Mesenchymal stem cell (in vitro differentiated cells and primary cell): ENCODE measurements around the gene MBLAC2.

ENCODE experiments used
- DNase-seq: peaks from one replicate; pipeline ENCODE4 v3.0.0-alpha.2; 2013
- H2AFZ ChIP-seq: one replicate; pipeline ENCODE4 v1.6.1; 2013; ENCODE audit warnings: low read depth, mild to moderate bottlenecking, control low read depth, inconsistent platforms, low read length, moderate library complexity
- H2AK5ac ChIP-seq: 2 replicates; pipeline ENCODE4 v1.6.1; 2013; ENCODE audit warnings: low read length, moderate library complexity, mild to moderate bottlenecking, inconsistent platforms; ENCODE audit not compliant: severe bottlenecking
- H2BK120ac ChIP-seq: one replicate; pipeline ENCODE4 v1.6.1; 2013; ENCODE audit warnings: low read depth, mild to moderate bottlenecking, inconsistent platforms, low read length, moderate library complexity
- H2BK12ac ChIP-seq, 2 experiments: one replicate each; pipeline ENCODE4 v1.6.1; 2013; ENCODE audit warnings: inconsistent platforms in 2 of 2, low read length in 2 of 2, mild to moderate bottlenecking in 2 of 2, moderate library complexity in 2 of 2, control low read depth in 1 of 2
- H2BK15ac ChIP-seq: one replicate; pipeline ENCODE4 v1.6.1; 2013; ENCODE audit warnings: mild to moderate bottlenecking, low read depth, inconsistent platforms; ENCODE audit not compliant: poor library complexity, severe bottlenecking
- H2BK5ac ChIP-seq: 2 replicates; pipeline ENCODE4 v1.6.1; 2013; ENCODE audit warnings: low read depth, mild to moderate bottlenecking, low read length, control low read depth, inconsistent platforms; ENCODE audit not compliant: poor library complexity, severe bottlenecking
- H3K14ac ChIP-seq, 2 experiments: one replicate each; pipeline ENCODE4 v1.6.1; 2013; ENCODE audit warnings: inconsistent platforms in 2 of 2, low read length in 2 of 2, control low read depth in 1 of 2, mild to moderate bottlenecking in 1 of 2, moderate library complexity in 1 of 2
- H3K18ac ChIP-seq, 2 experiments: one replicate each; pipeline ENCODE4 v1.6.1; 2013; ENCODE audit warnings: inconsistent platforms in 2 of 2, low read length in 2 of 2, control low read depth in 1 of 2, low read depth in 1 of 2, mild to moderate bottlenecking in 1 of 2
- H3K23ac ChIP-seq, 2 experiments: one replicate each; pipeline ENCODE4 v1.6.1; 2013; ENCODE audit warnings: inconsistent platforms in 2 of 2, low read length in 2 of 2, mild to moderate bottlenecking in 2 of 2, moderate library complexity in 2 of 2, control low read depth in 1 of 2
- H3K27ac ChIP-seq: 2 replicates; pipeline ENCODE4 v1.5.1; 2013; ENCODE audit warnings: mild to moderate bottlenecking, moderate library complexity, low read length, control low read depth, inconsistent platforms; ENCODE audit not compliant: poor library complexity, severe bottlenecking
- H3K27me3 ChIP-seq, 2 experiments: 2 replicates each; pipeline versions ENCODE4 v1.6.1 to v1.7.0; 2013; ENCODE audit warnings: low read length in 2 of 2, mild to moderate bottlenecking in 2 of 2, moderate library complexity in 2 of 2, control low read depth in 1 of 2, inconsistent platforms in 1 of 2; ENCODE audit not compliant: control insufficient read depth in 1 of 2, insufficient read depth in 1 of 2
- H3K36me3 ChIP-seq, 2 experiments: 2 replicates each; pipeline versions ENCODE4 v1.6.1 to v1.7.0; 2013; ENCODE audit warnings: low read length in 2 of 2, control low read depth in 1 of 2, inconsistent platforms in 1 of 2, low read depth in 1 of 2, mild to moderate bottlenecking in 1 of 2; ENCODE audit not compliant: insufficient read depth in 2 of 2, control insufficient read depth in 1 of 2
- H3K4ac ChIP-seq, 2 experiments: one replicate each; pipeline ENCODE4 v1.6.1; 2013; ENCODE audit warnings: inconsistent platforms in 2 of 2, low read length in 2 of 2, mild to moderate bottlenecking in 2 of 2, moderate library complexity in 2 of 2, control low read depth in 1 of 2, low read depth in 1 of 2
- H3K4me1 ChIP-seq: 2 replicates; pipeline ENCODE4 v1.6.1; 2013; ENCODE audit warnings: low read depth, low read length, control low read depth; ENCODE audit not compliant: control insufficient read depth, insufficient read depth
- H3K4me2 ChIP-seq: 2 replicates; pipeline ENCODE4 v1.6.1; 2013; ENCODE audit warnings: low read length, mild to moderate bottlenecking, inconsistent platforms; ENCODE audit not compliant: poor library complexity, severe bottlenecking
- H3K4me3 ChIP-seq, 2 experiments: 2 replicates each; pipeline versions ENCODE4 v1.5.1 to v1.7.0; 2013; ENCODE audit warnings: low read length in 2 of 2, mild to moderate bottlenecking in 2 of 2, control low read depth in 1 of 2, low read depth in 1 of 2; ENCODE audit not compliant: insufficient read depth in 1 of 2
- H3K79me1 ChIP-seq: replicated peaks from 2 replicates; pipeline ENCODE4 v1.6.1; 2013; ENCODE audit warnings: mild to moderate bottlenecking, control low read depth, low read length, inconsistent platforms; ENCODE audit not compliant: poor library complexity, severe bottlenecking
- H3K9ac ChIP-seq: 2 replicates; pipeline ENCODE4 v1.7.0; 2013; ENCODE audit warnings: mild to moderate bottlenecking, low read length, moderate library complexity
- H3K9me3 ChIP-seq: 2 replicates; pipeline ENCODE4 v1.7.0; 2013; ENCODE audit warnings: mild to moderate bottlenecking, low read length; ENCODE audit not compliant: control insufficient read depth
- H4K8ac ChIP-seq: one replicate; pipeline ENCODE4 v1.6.1; 2013; ENCODE audit warnings: inconsistent platforms, mild to moderate bottlenecking, low read length, moderate library complexity
- H4K91ac ChIP-seq: one replicate; pipeline ENCODE4 v1.6.1; 2013; ENCODE audit warnings: mild to moderate bottlenecking, low read length, inconsistent platforms
- WGBS: methylation state at CpG from one replicate; pipeline ENCODE4 v1.1.7; 2013; ENCODE audit warnings: mixed read lengths; 5-methylcytosine and 5-hydroxymethylcytosine counted together

MBLAC2 gene

GRCh38 chr5:90495146-90495545 lies 20.6 kb upstream of the MBLAC2 start:
- H3K79me1 ChIP-seq, result no peaks in the 10 kb centered on the region
- no peak overlapping the region for H2BK120ac ChIP-seq
- no peak overlapping the region for H4K8ac ChIP-seq
- no peak overlapping the region for H3K27ac ChIP-seq
- H3K4me3 ChIP-seq, result no peak overlapping the region
- H4K91ac ChIP-seq, result no peak overlapping the region
- no peak overlapping the region for H3K4ac ChIP-seq
- H3K27me3 ChIP-seq, result no peaks in the 10 kb centered on the region
- H3K9ac ChIP-seq, result no peak overlapping the region
- DNase-seq, result no peak
- H3K36me3 ChIP-seq, result no peaks in the 10 kb centered on the region
- no peak overlapping the region for H3K14ac ChIP-seq
- H3K9me3 ChIP-seq, result peaks cover 5% of the 10 kb centered on the region
- no peak overlapping the region for H3K4me2 ChIP-seq
- no peak overlapping the region for H2AK5ac ChIP-seq
- H2AFZ ChIP-seq, result no peak overlapping the region
- H2BK15ac ChIP-seq, result no peak overlapping the region
- H3K4me1 ChIP-seq, result no peaks in the 10 kb centered on the region
- WGBS, result 86% methylated on average over 1 of the region's 1 CpG
- H3K23ac ChIP-seq, result no peak overlapping the region
- no peak overlapping the region for H3K18ac ChIP-seq
- no peak overlapping the region for H2BK5ac ChIP-seq
- H2BK12ac ChIP-seq, result no peak overlapping the region

- Histone ChIP-seq H3K14ac (no peak overlapping the region), H3K9ac (no peak overlapping the region), H2BK12ac (no peak overlapping the region), H2AK5ac (no peak overlapping the region), H3K27me3 (no peaks in the 10 kb centered on the region), H3K9me3 (peaks cover 5% of the 10 kb centered on the region), H2BK5ac (no peak overlapping the region), H3K4me3 (no peak overlapping the region), H2BK120ac (no peak overlapping the region), H2BK15ac (no peak overlapping the region), H3K36me3 (no peaks in the 10 kb centered on the region), H3K4ac (no peak overlapping the region), H3K23ac (no peak overlapping the region), H2AFZ (no peak overlapping the region), H3K79me1 (no peaks in the 10 kb centered on the region), H4K91ac (no peak overlapping the region), H3K27ac (no peak overlapping the region), H3K4me1 (no peaks in the 10 kb centered on the region), H4K8ac (no peak overlapping the region), H3K18ac (no peak overlapping the region), H3K4me2 (no peak overlapping the region)
- no peak for DNase-seq
These were observed 19.5 kb upstream of the MBLAC2 start for GRCh38 chr5:90494043-90494442.

- Histone ChIP-seq H3K23ac (no peak overlapping the region), H3K4me3 (peak overlapping the region in 1 of 2 experiments; percentile 12), H2BK12ac (no peak overlapping the region), H3K36me3 (no peaks in the 10 kb centered on the region), H3K18ac (no peak overlapping the region), H3K27me3 (no peaks in the 10 kb centered on the region), H2AK5ac (no peak overlapping the region), H2BK5ac (no peak overlapping the region), H3K9me3 (no peaks in the 10 kb centered on the region), H2BK120ac (no peak overlapping the region), H2AFZ (no peak overlapping the region), H3K4me2 (no peak overlapping the region), H3K4ac (no peak overlapping the region), H3K4me1 (no peaks in the 10 kb centered on the region), H3K9ac (peak overlapping the region; percentile 74), H2BK15ac (no peak overlapping the region), H4K91ac (no peak overlapping the region), H3K27ac (no peak overlapping the region), H3K14ac (no peak overlapping the region), H3K79me1 (peaks cover 4% of the 10 kb centered on the region), H4K8ac (no peak overlapping the region)
- WGBS, result no CpG with 5 or more reads among the region's 2 CpGs
- DNase-seq, result no peak
These were observed 14.2 kb upstream of the MBLAC2 start for GRCh38 chr5:90488791-90489190.

- Histone ChIP-seq H3K27ac (no peak overlapping the region), H2AK5ac (no peak overlapping the region), H2AFZ (no peak overlapping the region), H3K79me1 (peaks cover 4% of the 10 kb centered on the region), H3K9ac (no peak overlapping the region), H3K23ac (no peak overlapping the region), H2BK120ac (no peak overlapping the region), H3K36me3 (no peaks in the 10 kb centered on the region), H2BK15ac (no peak overlapping the region), H3K4ac (no peak overlapping the region), H3K4me1 (no peaks in the 10 kb centered on the region), H3K9me3 (no peaks in the 10 kb centered on the region), H2BK5ac (no peak overlapping the region), H4K91ac (no peak overlapping the region), H3K14ac (no peak overlapping the region), H2BK12ac (no peak overlapping the region), H3K18ac (no peak overlapping the region), H3K4me2 (no peak overlapping the region), H3K4me3 (no peak overlapping the region), H4K8ac (no peak overlapping the region), H3K27me3 (no peaks in the 10 kb centered on the region)
- no peak for DNase-seq
- 63% methylated on average over 1 of the region's 3 CpGs for WGBS
These were observed 10.0 kb upstream of the MBLAC2 start for GRCh38 chr5:90484540-90484939.
